Measurements from ENCODE around the gene TMTC1.

DNA sequence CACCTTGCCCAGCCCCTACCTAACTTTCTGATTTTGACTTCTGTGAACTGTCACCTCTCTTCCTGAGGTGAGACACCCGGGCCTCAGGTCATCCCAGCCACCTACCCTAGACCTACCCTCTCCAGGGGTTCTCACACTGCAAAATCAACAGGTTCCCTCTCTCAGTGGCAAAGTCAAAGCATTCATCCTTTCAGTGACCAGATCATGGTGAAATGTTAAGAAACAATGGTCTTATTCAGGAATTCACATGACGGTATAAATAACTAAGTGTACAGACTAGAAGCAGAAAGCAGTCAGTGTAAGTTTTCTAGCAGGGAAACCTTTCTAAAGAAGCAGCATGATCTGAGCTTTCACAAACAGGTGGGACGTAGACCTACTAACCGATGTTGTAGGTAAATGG, 133.4 kb downstream of the TMTC1 start:
- TF ChIP-seq SUZ12 (IDR thresholded peaks at IDR 0.05; ENCODE audit: extremely low read depth, insufficient read depth, insufficient read length): no peak
- TF ChIP-seq ZNF274 (IDR thresholded peaks at IDR 0.05; ENCODE audit: low read depth, low read length): no peak
